ENCODE results near the gene TIGD4. TPM values are rescaled to one million over a fixed set of nuclear protein-coding genes. Genes with fewer than 3 reads are reported as not detected.

The TIGD4 gene
- total and polyA plus RNA-seq, 2 donors from 2014 or later = 0.75 to 1.1 TPM

DNA sequence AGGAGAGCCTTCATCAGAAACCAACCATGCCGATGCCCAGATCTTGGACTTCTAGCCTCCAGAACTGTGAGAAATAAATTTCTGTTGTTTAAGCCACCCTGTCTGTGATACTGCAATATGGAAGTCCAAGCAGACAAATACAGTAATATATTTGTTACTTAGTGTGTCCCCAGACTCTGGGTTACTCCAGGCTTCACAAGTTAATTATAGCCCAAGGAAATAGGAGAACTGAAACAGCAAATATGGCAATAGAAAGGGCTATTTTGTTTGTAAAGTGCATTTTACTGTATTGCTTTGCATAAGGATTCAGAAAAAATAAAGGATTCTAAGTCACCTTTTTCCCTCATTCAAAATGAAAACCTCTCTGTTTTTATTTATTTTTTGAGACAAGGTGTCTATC, 15.7 kb downstream of the TIGD4 start:
- no peak for FAIRE-seq
- Histone ChIP-seq H3K9me3 (ENCODE audit: control insufficient read depth in 2 of 3, insufficient read depth in 1 of 3, low read length in 3 of 3) (no peaks in the 10 kb centered on the region), H3K36me3 (ENCODE audit: control insufficient read depth in 2 of 3, insufficient read depth in 3 of 3, low read length in 3 of 3) (no peaks in the 10 kb centered on the region), H3K4me3 (ENCODE audit: low read length in 3 of 3) (no peak overlapping the region), H3K27me3 (ENCODE audit: control insufficient read depth, insufficient read depth, low read length) (no peaks in the 10 kb centered on the region), H3K9ac (ENCODE audit: low read length in 3 of 3) (no peak overlapping the region), H3K27ac (ENCODE audit: low read depth in 2 of 2, low read length in 2 of 2) (no peak overlapping the region), H3K4me1 (ENCODE audit: control insufficient read depth in 2 of 3, insufficient read depth in 2 of 3, low read depth in 1 of 3, low read length in 3 of 3) (no peaks in the 10 kb centered on the region)
- no peak for DNase-seq
- intact Hi-C loops (cut with DNase I) = no loop called here
- TF ChIP-seq, protein P1, sequence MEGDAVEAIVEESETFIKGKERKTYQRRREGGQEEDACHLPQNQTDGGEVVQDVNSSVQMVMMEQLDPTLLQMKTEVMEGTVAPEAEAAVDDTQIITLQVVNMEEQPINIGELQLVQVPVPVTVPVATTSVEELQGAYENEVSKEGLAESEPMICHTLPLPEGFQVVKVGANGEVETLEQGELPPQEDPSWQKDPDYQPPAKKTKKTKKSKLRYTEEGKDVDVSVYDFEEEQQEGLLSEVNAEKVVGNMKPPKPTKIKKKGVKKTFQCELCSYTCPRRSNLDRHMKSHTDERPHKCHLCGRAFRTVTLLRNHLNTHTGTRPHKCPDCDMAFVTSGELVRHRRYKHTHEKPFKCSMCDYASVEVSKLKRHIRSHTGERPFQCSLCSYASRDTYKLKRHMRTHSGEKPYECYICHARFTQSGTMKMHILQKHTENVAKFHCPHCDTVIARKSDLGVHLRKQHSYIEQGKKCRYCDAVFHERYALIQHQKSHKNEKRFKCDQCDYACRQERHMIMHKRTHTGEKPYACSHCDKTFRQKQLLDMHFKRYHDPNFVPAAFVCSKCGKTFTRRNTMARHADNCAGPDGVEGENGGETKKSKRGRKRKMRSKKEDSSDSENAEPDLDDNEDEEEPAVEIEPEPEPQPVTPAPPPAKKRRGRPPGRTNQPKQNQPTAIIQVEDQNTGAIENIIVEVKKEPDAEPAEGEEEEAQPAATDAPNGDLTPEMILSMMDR (IDR thresholded peaks at IDR 0.05; ENCODE audit: borderline replicate concordance, extremely low read depth, insufficient read depth) = no peak

- H3K4me1 ChIP-seq (ENCODE audit: control insufficient read depth in 2 of 3, insufficient read depth in 2 of 3, low read depth in 1 of 3, low read length in 3 of 3) = no peaks in the 10 kb centered on the region
- TF ChIP-seq, protein P1 (IDR thresholded peaks at IDR 0.05; ENCODE audit: borderline replicate concordance, extremely low read depth, insufficient read depth) = no peak
- H3K27me3 ChIP-seq (ENCODE audit: control insufficient read depth, insufficient read depth, low read length) = no peaks in the 10 kb centered on the region
- no peak for FAIRE-seq
- no peak overlapping the region for H3K4me3 ChIP-seq (ENCODE audit: low read length in 3 of 3)
- H3K36me3 ChIP-seq (ENCODE audit: control insufficient read depth in 2 of 3, insufficient read depth in 3 of 3, low read length in 3 of 3) = no peaks in the 10 kb centered on the region
- H3K27ac ChIP-seq (ENCODE audit: low read depth in 2 of 2, low read length in 2 of 2) = no peak overlapping the region
- H3K9ac ChIP-seq (ENCODE audit: low read length in 3 of 3) = no peak overlapping the region
- DNase-seq = peak in 1 of 5 donors; percentile 64
- intact Hi-C loops (cut with DNase I) = no loop called here
- peaks cover 0 to 9% (median 0%) of the 10 kb centered on the region in 3 donors for H3K9me3 ChIP-seq (ENCODE audit: control insufficient read depth in 2 of 3, insufficient read depth in 1 of 3, low read length in 3 of 3)
Measured at GRCh38 chr4:152748619-152749018, 30.9 kb downstream of the TIGD4 start.

GRCh38 chr4:152747444-152747843, 32.1 kb downstream of the TIGD4 start:
- TF ChIP-seq, protein P1 (IDR thresholded peaks at IDR 0.05; ENCODE audit: borderline replicate concordance, extremely low read depth, insufficient read depth) = no peak
- FAIRE-seq = no peak
- intact Hi-C loops (cut with DNase I) = no loop called here
- DNase-seq = no peak
- H3K36me3 ChIP-seq (ENCODE audit: control insufficient read depth in 2 of 3, insufficient read depth in 3 of 3, low read length in 3 of 3) = no peaks in the 10 kb centered on the region
- no peak overlapping the region for H3K4me3 ChIP-seq (ENCODE audit: low read length in 3 of 3)
- H3K27ac ChIP-seq (ENCODE audit: low read depth in 2 of 2, low read length in 2 of 2) = no peak overlapping the region
- no peaks in the 10 kb centered on the region for H3K4me1 ChIP-seq (ENCODE audit: control insufficient read depth in 2 of 3, insufficient read depth in 2 of 3, low read depth in 1 of 3, low read length in 3 of 3)
- peaks cover 0 to 9% (median 0%) of the 10 kb centered on the region in 3 donors for H3K9me3 ChIP-seq (ENCODE audit: control insufficient read depth in 2 of 3, insufficient read depth in 1 of 3, low read length in 3 of 3)
- no peak overlapping the region for H3K9ac ChIP-seq (ENCODE audit: low read length in 3 of 3)
- H3K27me3 ChIP-seq (ENCODE audit: control insufficient read depth, insufficient read depth, low read length) = no peaks in the 10 kb centered on the region

GRCh38 chr4:152738827-152739226, 40.7 kb downstream of the TIGD4 start:
- no peak overlapping the region for H3K9ac ChIP-seq (ENCODE audit: low read length in 3 of 3)
- H3K27ac ChIP-seq (ENCODE audit: low read depth in 2 of 2, low read length in 2 of 2) = no peak overlapping the region
- intact Hi-C loops (cut with DNase I) = no loop called here
- H3K27me3 ChIP-seq (ENCODE audit: control insufficient read depth, insufficient read depth, low read length) = no peaks in the 10 kb centered on the region
- FAIRE-seq (no peak), DNase-seq (no peak)
- TF ChIP-seq, protein P1 (IDR thresholded peaks at IDR 0.05; ENCODE audit: borderline replicate concordance, extremely low read depth, insufficient read depth) = no peak
- H3K9me3 ChIP-seq (ENCODE audit: control insufficient read depth in 2 of 3, insufficient read depth in 1 of 3, low read length in 3 of 3) = no peaks in the 10 kb centered on the region
- no peaks in the 10 kb centered on the region for H3K4me1 ChIP-seq (ENCODE audit: control insufficient read depth in 2 of 3, insufficient read depth in 2 of 3, low read depth in 1 of 3, low read length in 3 of 3)
- H3K4me3 ChIP-seq (ENCODE audit: low read length in 3 of 3) = no peak overlapping the region
- no peaks in the 10 kb centered on the region for H3K36me3 ChIP-seq (ENCODE audit: control insufficient read depth in 2 of 3, insufficient read depth in 3 of 3, low read length in 3 of 3)
